Hippocampal formation (tissue), 2 donors: ENCODE results near the gene HELZ.

Experiments
- DNase-seq, 2 donors: peaks; one replicate each; lab custom pipeline; 2025; lab: John Stamatoyannopoulos, UW

Gene HELZ

DNA sequence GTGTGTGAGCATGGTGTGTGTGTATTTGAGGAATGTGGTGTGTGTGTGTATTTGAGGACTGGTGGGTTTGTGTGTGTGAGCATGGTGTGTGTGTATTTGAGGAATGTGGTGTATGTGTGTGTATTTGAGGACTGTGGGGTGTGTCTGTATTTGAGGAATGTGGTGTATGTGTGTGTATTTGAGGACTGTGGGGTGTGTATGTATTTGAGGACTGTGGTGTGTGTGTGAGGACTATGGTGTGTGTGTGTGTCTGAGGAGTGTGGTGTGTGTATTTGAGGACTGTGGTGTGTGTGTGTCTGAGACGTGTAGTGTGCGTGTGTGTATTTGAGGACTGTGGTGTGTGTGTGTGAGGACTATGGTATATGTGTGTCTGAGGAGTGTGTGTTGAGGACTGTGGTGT lies 218.7 kb downstream of the HELZ start:
- DNase-seq: no peak

DNA sequence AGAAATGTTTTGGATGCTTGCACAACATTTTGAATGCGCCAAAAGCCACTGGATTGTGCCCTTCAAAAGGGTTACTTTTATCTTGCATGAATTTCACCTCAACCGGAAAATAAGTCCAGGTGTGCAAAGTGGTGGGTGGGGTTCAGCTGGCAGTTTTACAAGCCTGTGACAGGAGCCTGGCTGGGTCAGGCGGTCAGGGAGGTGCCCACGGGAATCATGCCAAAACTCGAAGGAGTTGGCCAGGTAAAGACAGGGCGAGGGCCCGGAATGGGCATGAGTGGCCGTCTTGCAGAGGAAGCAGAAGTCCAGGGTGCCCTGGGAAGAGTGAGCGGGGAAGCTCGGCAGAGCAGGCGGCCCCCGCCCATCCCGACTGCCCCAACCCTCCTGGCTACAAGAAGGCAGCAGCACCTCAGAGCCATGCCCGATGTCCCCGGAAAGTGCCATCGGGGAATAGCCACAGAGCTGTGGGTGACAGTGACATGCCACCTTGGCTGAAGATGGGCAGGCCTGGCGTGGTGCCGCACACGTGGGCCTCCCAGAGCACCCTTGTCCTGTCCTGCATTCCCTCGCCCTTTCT lies 219.7 kb downstream of the HELZ start:
- DNase-seq: no peak

DNA sequence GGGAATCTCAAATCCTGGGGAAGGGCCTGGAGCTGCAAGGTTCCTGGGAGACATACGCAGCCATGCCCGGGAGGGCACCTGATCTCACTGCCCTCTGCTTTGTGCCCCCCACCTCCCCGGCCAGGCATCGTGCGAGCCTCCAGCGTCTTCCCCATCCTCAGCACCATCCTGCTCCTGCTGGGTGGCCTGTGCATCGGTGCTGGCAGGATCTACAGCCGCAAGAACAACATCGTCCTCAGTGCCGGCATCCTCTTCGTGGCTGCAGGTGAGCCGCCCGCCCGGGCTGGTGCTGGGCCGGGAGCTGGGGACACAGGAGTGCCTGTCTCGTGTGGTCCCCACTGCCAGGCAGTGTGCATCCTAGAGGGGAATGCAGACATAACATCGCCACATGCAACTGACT lies 220.3 kb downstream of the HELZ start:
- no peak for DNase-seq

DNA sequence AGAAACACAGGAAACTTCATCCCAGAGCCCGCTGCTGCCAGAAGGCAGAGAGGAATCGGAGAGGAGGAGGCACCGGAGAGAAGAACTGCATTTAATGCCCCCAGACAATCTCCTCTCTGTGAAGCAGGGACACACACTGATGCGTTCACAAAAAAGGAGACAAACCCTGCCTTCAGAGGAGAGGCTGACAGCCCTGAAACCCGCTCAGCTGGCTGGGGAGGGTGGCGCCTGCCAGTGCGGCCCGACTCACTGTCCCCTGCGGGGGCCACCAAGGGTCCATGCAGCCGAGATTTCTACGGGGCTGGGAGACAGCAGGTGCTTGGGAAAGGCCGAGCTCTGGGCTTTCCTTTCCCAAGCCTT lies 222.6 kb downstream of the HELZ start:
- DNase-seq: no peak

DNA sequence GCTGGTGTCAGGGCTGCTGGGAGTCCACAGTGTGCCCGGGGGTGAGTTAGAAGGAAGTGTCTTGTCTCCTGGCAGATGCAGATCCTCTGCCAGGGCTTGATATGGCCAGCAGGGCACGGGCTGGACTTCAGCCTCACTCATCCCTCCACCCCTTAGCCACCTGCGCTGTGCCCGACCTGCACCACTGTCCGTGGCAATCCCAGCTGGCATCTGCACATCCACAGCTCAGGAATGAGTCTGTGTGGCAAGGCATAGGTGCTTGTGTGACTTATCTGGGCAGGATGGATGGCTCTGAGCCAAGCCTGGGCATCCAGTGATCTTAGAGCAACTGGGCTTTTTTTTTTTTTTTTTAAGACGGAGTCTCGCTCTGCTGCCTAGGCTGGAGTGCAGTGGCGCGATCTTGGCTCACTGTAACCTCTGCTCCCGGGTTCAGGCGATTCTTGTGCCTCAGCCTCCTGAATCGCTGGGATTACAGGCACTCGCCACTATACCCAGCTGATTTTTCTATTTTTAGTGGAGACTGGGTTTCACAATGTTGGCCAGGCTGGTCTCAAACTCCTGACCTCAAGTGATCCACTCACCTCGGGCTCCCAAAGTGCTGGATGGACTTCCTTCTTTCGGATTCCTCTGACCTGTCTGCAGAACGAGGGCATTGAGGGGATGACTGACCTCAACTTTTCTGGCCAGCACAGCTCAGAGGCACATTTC lies 223.1 kb downstream of the HELZ start:
- no peak for DNase-seq

DNA sequence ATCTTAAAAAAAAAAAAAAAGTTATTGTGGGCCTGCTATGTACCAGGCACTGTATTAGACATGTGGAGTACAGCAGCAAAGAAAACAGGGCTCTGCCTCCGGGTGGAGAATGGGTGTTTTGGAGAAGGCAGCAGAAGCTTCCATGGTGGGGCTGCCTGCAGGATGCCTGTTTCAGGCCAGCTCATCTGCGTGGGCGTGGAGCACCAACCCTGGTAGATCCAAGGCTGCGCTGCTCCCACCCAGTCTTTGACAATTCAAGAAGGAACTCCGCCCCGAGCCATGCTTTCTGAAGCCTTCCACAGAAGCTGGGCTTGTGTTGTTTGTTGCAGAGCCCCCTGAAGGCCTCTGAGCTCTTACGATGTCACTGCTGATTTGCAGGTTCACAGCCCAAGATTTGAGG lies 223.8 kb downstream of the HELZ start:
- no peak for DNase-seq
